Muscle of leg (tissue), 11 donors: ENCODE results near the gene ZNRD2. TPM values are rescaled to one million over a fixed set of nuclear protein-coding genes. Genes with fewer than 3 reads are reported as not detected.

Experiments used
- DNase-seq: peaks from one replicate; pipeline ENCODE4 v3.0.0; 2013
- H3K27ac ChIP-seq: one replicate; pipeline ENCODE4 v1.5.1; 2013; ENCODE audit warnings: mild to moderate bottlenecking, low read length, control low read depth
- H3K27me3 ChIP-seq: one replicate; pipeline ENCODE4 v1.6.1; 2013; ENCODE audit warnings: low read length; ENCODE audit not compliant: control insufficient read depth, insufficient read depth
- H3K36me3 ChIP-seq: one replicate; pipeline ENCODE4 v1.6.1; 2013; ENCODE audit warnings: low read length; ENCODE audit not compliant: control insufficient read depth, insufficient read depth
- H3K4me1 ChIP-seq: one replicate; pipeline ENCODE4 v1.6.1; 2013; ENCODE audit warnings: low read length; ENCODE audit not compliant: control insufficient read depth, insufficient read depth
- H3K4me3 ChIP-seq: one replicate; pipeline ENCODE4 v1.5.1; 2013; ENCODE audit warnings: low read length, control low read depth
- H3K9me3 ChIP-seq: replicated peaks from 2 replicates; pipeline ENCODE4 v1.6.1; 2013; ENCODE audit warnings: low read depth, low read length; ENCODE audit not compliant: control insufficient read depth
- WGBS: methylation state at CpG from one replicate; pipeline ENCODE4 v1.1.5; 2013; ENCODE audit warnings: missing lambda C conversion rate; ENCODE audit not compliant: insufficient coverage; 5-methylcytosine and 5-hydroxymethylcytosine counted together
- polyA plus RNA-seq, 8 donors: library from polyadenylated mRNA; unstranded; fragments of 120-200 nt; gene quantifications; one replicate each; pipeline versions ENCODE4 v1.2.1 to v1.2.3, GENCODE V29; 2013; ENCODE audit warnings: inconsistent platforms in 1 of 8, low replicate concordance in 1 of 8; ENCODE audit not compliant: insufficient read length in 8 of 8, insufficient read depth in 1 of 8
- total RNA-seq: library from RNA; stranded (reverse); fragments of 120-200 nt; gene quantifications from one replicate; pipeline ENCODE4 v1.2.4, GENCODE V29; 2013

Gene ZNRD2
- total and polyA plus RNA-seq, 9 donors = 24.4 to 63.1 (median 56.5) TPM

- no peaks in the 10 kb centered on the region for H3K9me3 ChIP-seq
- peaks cover 74% of the 10 kb centered on the region for H3K36me3 ChIP-seq
- H3K4me3 ChIP-seq = no peak overlapping the region
- 53% methylated on average over 12 of the region's 13 CpGs for WGBS
- peaks cover 4% of the 10 kb centered on the region for H3K27me3 ChIP-seq
- H3K27ac ChIP-seq = peak overlapping the region; percentile 81
- H3K4me1 ChIP-seq = peaks cover 93% of the 10 kb centered on the region
- DNase-seq = peak; percentile 73
Measured at GRCh38 chr11:65588199-65589054, 18.1 kb downstream of the ZNRD2 start.

GRCh38 chr11:65589444-65590239 lies 19.4 kb downstream of the ZNRD2 start:
- no peak for DNase-seq
- peaks cover 91% of the 10 kb centered on the region for H3K4me1 ChIP-seq
- no peaks in the 10 kb centered on the region for H3K27me3 ChIP-seq
- H3K4me3 ChIP-seq = no peak overlapping the region
- 39% methylated on average over 2 of the region's 9 CpGs for WGBS
- peaks cover 68% of the 10 kb centered on the region for H3K36me3 ChIP-seq
- H3K9me3 ChIP-seq = no peaks in the 10 kb centered on the region
- peak overlapping the region; percentile 76 for H3K27ac ChIP-seq

- Histone ChIP-seq H3K27ac (peak overlapping the region; percentile 80), H3K4me1 (peaks cover 94% of the 10 kb centered on the region), H3K4me3 (no peak overlapping the region), H3K36me3 (peaks cover 65% of the 10 kb centered on the region), H3K27me3 (no peaks in the 10 kb centered on the region), H3K9me3 (no peaks in the 10 kb centered on the region)
- DNase-seq = peak; percentile 92
- 28% methylated on average over 5 of the region's 8 CpGs for WGBS
Measured at GRCh38 chr11:65590240-65590738, 20.0 kb downstream of the ZNRD2 start.

- H3K27me3 ChIP-seq = no peaks in the 10 kb centered on the region
- peak overlapping the region; percentile 42 for H3K27ac ChIP-seq
- peaks cover 84% of the 10 kb centered on the region for H3K4me1 ChIP-seq
- WGBS = 27% methylated on average over 99 of the region's 106 CpGs
- no peaks in the 10 kb centered on the region for H3K9me3 ChIP-seq
- H3K4me3 ChIP-seq = no peak overlapping the region
- H3K36me3 ChIP-seq = peaks cover 48% of the 10 kb centered on the region
- DNase-seq = no peak
Measured at GRCh38 chr11:65591939-65592857, 21.9 kb downstream of the ZNRD2 start.

GRCh38 chr11:65592858-65593517 lies 22.7 kb downstream of the ZNRD2 start:
- no peak for DNase-seq
- Histone ChIP-seq H3K27ac (peak overlapping the region; percentile 42), H3K36me3 (peaks cover 46% of the 10 kb centered on the region), H3K4me3 (no peak overlapping the region), H3K4me1 (peaks cover 76% of the 10 kb centered on the region), H3K27me3 (no peaks in the 10 kb centered on the region), H3K9me3 (no peaks in the 10 kb centered on the region)
- 70% methylated on average over 18 of the region's 22 CpGs for WGBS

GRCh38 chr11:65593518-65594414 lies 23.5 kb downstream of the ZNRD2 start:
- H3K4me3 ChIP-seq = no peak overlapping the region

GRCh38 chr11:65595131-65595530 lies 24.9 kb downstream of the ZNRD2 start:
- Histone ChIP-seq H3K27ac (no peak overlapping the region), H3K4me3 (no peak overlapping the region), H3K4me1 (peaks cover 55% of the 10 kb centered on the region), H3K36me3 (peaks cover 50% of the 10 kb centered on the region), H3K9me3 (no peaks in the 10 kb centered on the region), H3K27me3 (no peaks in the 10 kb centered on the region)
- WGBS = 92% methylated on average over 2 of the region's 3 CpGs
- no peak for DNase-seq

More at GRCh38 chr11:65593518-65594414, 23.5 kb downstream of the ZNRD2 start:
- Histone ChIP-seq H3K27ac (peak overlapping the region; percentile 57), H3K9me3 (no peaks in the 10 kb centered on the region), H3K4me1 (peaks cover 69% of the 10 kb centered on the region), H3K27me3 (no peaks in the 10 kb centered on the region), H3K36me3 (peaks cover 47% of the 10 kb centered on the region)
- DNase-seq = no peak
- 71% methylated on average over 25 of the region's 26 CpGs for WGBS

- no peak within 1 kb of the TSS for H3K27ac ChIP-seq
Measured at GRCh38 chr11:65595543-65596281, 25.4 kb downstream of the ZNRD2 start, which contains the start of gene KCNK7. KCNK7 (minus strand) TSS chr11:65595800; CDS start chr11:65595772, 28 bp downstream.

More at GRCh38 chr11:65595543-65596281, 25.4 kb downstream of the ZNRD2 start, which contains the start of gene KCNK7:
- DNase-seq = no peak
- H3K27me3 ChIP-seq = no peaks in the 10 kb centered on the region
- 59% methylated on average over 7 of the region's 12 CpGs for WGBS
- peaks cover 51% of the 10 kb centered on the region for H3K36me3 ChIP-seq
- H3K9me3 ChIP-seq = no peaks in the 10 kb centered on the region
- peaks cover 49% of the 10 kb centered on the region for H3K4me1 ChIP-seq
- H3K4me3 ChIP-seq = no peak within 1 kb of the TSS
